Subcutaneous adipose tissue (tissue), 4 donors: ENCODE results near the gene MRPL12. TPM values are rescaled to one million over a fixed set of nuclear protein-coding genes. Genes with fewer than 3 reads are reported as not detected.

ENCODE experiments used
- total RNA-seq, 4 donors: library from RNA; depleted of rRNA; stranded (reverse); fragments of >200 nt; gene quantifications; one replicate each; pipeline ENCODE4 v1.1.0, GENCODE V29; 2016
- TF ChIP-seq, protein P1 (sequence below): fragments of 450-650 bp; IDR thresholded peaks from one replicate; pipeline ENCODE4 v1.5.1; 2016; ENCODE audit warnings: low read depth, mild to moderate bottlenecking, control low read depth, antibody characterized with exemption, moderate library complexity

MRPL12 gene
- total RNA-seq, 4 donors from 2014 or later, result 23.8 to 52.0 (median 29.0) TPM

DNA sequence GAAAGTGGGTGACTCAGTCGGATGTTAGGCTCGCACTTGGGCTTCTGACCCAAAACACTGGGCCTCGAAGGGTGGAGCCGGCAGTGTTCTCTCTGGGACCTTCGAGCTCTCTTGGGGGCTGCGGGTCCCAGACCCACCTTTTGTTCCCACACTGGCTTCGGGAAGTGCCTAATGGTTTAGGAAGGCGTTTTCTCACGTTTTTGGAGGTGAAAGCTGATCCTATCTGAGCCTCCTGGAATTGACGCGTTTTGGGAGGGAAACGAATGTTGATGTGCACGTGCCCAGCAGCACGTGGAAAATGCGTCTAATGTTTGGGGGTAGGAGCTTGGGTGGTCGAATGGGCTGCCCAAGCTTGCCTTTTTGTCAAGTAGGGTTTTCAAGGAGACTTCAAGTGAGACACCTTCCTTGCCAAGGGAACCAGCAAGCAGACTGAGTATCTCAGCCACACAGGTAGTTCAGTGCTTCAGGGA lies 18.7 kb upstream of the MRPL12 start:
- TF ChIP-seq, protein P1, sequence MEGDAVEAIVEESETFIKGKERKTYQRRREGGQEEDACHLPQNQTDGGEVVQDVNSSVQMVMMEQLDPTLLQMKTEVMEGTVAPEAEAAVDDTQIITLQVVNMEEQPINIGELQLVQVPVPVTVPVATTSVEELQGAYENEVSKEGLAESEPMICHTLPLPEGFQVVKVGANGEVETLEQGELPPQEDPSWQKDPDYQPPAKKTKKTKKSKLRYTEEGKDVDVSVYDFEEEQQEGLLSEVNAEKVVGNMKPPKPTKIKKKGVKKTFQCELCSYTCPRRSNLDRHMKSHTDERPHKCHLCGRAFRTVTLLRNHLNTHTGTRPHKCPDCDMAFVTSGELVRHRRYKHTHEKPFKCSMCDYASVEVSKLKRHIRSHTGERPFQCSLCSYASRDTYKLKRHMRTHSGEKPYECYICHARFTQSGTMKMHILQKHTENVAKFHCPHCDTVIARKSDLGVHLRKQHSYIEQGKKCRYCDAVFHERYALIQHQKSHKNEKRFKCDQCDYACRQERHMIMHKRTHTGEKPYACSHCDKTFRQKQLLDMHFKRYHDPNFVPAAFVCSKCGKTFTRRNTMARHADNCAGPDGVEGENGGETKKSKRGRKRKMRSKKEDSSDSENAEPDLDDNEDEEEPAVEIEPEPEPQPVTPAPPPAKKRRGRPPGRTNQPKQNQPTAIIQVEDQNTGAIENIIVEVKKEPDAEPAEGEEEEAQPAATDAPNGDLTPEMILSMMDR, result no peak

DNA sequence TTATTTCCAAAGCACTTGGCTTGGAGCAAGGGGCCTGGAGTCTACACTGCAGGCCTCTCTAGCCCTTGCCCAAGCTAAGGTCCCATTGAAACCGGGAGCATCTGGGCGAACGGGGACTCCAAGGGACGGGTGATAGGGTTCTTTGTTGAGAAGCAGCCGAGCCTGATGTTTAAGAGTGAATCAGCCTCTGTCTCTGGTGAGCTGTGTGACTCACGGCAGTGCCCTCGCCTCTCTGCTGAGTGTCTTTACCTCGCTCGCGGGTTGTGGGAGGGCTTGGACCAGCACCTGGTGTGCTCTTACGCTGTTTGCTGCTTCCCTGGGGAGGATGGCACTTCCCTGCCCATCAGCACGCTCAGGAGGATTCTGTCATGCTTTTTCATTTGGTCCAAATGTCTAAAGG lies 18.1 kb upstream of the MRPL12 start:
- TF ChIP-seq, protein P1, result no peak

DNA sequence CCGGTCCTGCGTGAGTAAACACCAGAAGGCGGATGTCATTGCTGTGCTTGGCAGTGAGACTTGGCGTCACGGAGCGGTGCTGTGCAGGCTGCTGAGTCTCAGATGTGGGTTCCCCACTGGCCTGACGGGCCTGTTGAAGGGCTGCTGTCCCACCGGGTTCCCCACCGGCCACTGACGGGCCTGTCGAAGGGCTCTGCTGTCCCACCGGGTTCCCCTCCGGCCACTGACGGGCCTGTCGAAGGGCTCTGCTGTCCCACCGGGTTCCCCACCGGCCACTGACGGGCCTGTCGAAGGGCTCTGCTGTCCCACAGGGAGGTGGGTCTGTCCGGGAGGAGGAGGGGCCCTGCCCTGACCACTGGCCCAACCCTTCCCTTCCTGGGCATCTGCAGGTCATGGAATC lies 16.6 kb upstream of the MRPL12 start:
- TF ChIP-seq, protein P1, result no peak

DNA sequence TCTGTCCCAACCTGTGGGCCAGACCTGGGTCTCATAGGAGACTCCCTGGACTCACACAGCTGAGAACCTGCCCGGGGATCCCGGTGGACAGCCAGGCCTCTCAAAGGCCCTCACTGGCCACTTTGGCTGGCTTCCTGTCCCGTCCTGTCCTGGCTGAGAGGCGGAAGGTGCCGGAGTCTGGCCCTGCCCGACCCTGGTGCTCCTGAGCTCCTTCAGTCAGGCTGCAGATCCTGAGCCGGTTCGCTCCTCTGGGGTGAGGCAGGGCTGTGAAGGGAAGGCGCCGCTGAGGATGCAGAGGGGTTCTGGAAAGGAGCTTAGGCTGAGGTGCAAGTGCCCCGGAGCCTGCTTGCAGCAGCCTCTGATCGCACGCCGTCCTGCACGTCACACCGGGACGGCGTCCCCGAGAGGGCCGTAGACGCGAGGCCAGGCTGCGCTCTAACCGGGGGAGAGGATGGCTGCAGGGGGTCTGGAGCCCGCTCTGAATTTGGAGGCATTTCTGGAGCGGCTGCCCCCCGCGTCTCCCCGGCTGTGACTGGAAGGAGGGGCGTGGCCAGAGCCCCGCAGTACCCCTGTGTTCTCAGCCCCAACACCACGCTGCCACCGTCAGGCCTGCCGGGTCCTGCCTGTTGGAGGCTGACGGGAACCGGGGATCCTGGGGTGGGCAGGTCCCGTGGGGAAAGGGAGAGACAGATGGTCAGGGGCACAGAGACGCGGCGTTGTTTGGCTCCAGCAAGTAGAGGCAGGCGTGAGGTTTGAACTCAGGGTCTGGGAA lies 15.2 kb upstream of the MRPL12 start:
- TF ChIP-seq, protein P1, result no peak

DNA sequence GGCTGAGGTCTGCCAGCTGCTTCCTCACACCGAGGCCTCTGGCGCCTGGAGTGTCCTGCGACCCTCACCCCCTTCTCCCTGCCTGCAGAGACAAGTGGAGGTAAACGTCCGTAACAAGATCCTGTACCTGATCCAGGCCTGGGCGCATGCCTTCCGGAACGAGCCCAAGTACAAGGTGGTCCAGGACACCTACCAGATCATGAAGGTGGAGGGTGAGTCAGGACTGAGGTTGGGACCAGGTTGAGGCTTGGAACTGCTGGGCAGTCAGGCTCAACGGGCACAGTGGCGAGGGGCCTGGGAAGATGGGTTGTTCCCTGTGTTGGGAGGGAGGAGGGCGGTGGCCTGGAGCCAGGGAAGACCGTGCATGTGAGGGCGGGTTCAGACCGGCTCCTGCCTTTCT lies 14.6 kb upstream of the MRPL12 start:
- TF ChIP-seq, protein P1, result no peak

DNA sequence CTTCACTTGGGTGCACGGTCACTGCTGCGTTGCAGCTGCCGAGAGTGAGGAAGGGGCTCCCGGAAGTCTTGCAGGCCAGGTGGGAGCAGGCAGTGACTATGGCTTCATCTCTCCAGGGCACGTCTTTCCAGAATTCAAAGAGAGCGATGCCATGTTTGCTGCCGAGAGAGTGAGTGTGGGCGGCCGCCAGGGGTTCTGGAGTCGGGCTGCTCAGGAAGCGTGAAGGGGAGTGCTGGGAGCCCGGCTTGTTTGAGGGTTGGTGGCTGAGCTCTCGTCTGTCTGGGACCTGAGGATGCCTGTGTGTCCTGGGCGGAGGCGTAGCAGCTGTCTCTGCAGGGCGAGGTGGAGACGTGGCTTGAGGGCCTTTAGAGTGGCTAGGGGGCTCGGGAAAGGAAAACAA lies 13.1 kb upstream of the MRPL12 start:
- TF ChIP-seq, protein P1, result no peak

DNA sequence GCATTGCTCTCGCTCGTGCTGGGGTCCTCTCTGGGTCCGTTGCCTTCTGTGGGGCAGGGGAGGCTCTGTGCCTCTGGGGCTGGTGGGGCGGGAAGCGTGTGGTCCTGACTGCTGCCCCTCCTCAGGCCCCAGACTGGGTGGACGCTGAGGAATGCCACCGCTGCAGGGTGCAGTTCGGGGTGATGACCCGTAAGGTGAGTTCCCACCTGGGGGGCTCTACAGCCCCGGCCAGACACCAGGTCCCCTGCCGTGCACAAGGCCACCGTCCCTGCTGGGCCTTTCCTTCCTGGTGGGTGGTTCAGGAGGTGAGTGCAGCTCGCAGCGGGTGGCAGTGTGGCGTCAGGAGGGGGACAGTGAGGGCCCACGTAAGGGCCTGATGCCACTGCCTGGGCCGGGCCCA lies 12.6 kb upstream of the MRPL12 start:
- TF ChIP-seq, protein P1, result no peak
